Forelimb muscle (tissue), 1 donor: ENCODE results near the gene SLC16A6. TPM values are rescaled to one million over a fixed set of nuclear protein-coding genes. Genes with fewer than 3 reads are reported as not detected.
"Not testable (repeated sequence)": the region's sequence is repeated elsewhere in the genome, so short reads cannot be mapped to it uniquely, and the experiment has no call there.

Source experiments
- DNase-seq: peaks from one replicate; pipeline ENCODE4 v3.0.0-alpha.2; 2013; ENCODE audit warnings: low read depth
- polyA plus RNA-seq: library from polyadenylated mRNA; unstranded; fragments of 120-200 nt; gene quantifications from one replicate; pipeline ENCODE4 v1.2.1, GENCODE V29; 2013; ENCODE audit not compliant: insufficient read length

The SLC16A6 gene
- polyA plus RNA-seq, 1 donor: 0.57 TPM

DNA sequence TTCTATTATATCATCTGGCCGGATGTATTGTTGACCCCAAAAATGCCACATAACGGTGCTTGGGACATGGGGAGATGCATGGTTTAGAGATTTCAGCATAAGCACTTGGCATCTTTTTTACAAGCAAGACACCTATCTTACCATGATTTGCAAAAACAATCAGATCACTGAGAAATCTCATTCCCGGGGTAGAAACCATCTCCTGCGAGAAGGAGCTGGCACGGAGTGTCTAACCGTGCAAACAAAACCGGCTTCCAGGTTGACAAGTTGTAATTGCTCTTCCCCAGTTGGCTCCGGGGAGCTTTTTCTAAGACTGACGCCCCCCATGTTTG lies 1.0 kb downstream of the SLC16A6 start:
- no peak for DNase-seq

- DNase-seq: no peak
Observed at GRCh38 chr17:68289473-68289872, 1.5 kb downstream of the SLC16A6 start.

DNA sequence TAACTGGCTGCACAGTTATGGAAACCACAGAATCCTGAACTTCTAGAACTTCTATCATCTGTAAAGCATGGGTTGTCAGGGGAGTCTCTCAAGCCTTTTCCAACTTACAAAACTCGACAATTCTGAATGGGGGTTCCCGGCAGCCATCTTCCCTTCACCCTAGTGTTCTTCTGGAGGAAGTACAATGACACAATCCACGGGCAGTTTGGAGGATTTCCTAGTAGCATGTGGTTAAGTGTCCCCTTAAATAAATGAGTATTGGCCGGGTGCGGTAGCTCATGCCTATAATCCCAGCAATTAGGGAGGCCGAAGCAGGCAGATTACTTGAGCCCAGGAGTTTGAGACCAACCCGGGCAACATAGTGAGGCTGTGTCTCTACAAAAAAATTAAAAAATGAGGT lies 2.1 kb downstream of the SLC16A6 start:
- no peak for DNase-seq

- no peak for DNase-seq
Observed at GRCh38 chr17:68288375-68288774, 2.6 kb downstream of the SLC16A6 start.

DNA sequence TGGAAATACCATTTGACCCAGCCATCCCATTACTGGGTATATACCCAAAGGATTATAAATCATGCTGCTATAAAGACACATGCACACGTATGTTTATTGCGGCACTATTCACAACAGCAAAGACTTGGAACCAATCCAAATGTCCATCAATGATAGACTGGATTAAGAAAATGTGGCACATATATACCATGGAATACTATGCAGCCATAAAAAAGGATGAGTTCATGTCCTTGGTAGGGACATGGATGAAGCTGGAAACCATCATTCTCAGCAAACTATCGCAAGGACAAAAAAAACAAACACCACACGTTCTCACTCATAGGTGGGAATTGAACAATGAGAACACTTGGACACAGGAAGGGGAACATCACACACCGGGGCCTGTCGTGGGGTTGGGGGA lies 9.0 kb downstream of the SLC16A6 start:
- DNase-seq: not testable (repeated sequence)

DNA sequence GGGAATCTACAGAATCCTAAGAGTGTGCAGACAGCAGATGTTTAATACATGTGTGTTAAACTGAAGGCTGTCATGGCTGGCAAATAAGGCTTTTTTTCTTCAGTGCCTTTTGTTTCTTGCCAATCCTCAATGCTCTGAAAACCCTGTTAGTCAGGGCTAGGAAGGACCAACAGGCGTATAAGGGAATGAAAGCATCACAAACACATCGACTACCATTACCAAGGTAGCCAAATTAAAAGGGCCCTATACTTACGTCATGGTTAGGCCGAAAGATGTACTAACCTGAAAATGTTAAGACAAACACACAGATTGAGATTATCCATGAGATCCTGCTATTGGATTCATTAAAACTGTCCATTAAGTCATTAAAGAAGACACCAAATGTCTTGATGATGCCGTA lies 13.1 kb downstream of the SLC16A6 start:
- DNase-seq: no peak

DNA sequence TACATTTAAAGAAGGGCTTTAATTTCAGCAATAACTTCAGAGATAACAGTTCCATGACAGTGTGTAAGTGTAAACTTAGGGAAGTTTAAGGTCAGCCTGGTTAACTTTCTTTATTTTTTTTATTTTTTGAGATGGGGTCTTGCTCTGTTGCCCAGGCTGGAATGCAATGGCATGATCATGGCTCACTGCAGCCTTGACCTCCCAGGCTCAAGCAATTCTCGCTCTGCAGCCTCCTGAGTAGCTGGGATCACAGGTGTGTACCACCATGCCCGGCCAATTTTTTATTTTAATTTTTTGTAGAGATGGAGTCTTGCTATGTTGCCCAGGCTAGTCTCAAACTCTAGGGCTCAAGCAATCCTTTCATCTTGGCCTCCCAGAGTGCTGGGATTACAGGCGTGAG lies 14.6 kb downstream of the SLC16A6 start:
- DNase-seq: not testable (repeated sequence)

DNA sequence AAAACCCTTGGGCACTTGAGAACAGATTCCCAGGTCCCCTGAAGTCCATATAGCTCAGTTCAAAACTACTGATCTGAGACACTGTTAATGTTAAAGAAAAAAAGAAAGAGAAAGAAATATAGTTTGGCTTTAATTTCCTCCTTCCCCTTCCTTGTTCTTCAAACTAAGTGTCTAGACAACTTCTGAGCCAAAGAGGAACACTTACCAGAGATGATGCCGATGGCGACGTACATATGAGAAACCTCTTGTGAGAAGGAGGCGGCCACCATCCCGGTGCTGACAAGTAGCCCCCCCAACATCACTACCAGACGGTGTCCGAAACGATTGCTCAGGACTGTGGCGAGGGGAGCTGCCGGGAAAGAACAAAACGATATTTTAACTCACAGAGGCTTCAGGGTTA lies 17.2 kb downstream of the SLC16A6 start:
- DNase-seq: no peak

DNA sequence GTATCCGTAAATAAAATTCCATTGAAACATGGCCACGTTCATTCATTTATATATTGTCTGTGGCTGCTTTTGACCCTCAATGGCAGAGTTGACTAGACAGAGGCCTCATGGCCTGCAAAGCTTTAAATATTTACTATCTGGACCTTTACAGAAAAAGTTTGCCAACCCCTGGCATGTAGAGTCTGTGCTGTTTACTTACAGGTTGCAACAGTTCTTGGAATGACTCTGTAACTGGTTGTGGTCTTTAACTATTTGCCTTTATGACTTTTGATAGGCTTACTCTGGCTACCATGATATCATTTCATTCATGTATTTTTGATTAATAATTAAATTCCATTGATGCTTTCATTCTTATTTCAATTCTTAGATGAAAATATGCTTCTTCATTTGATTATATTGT lies 25.1 kb downstream of the SLC16A6 start:
- not testable (repeated sequence) for DNase-seq

DNA sequence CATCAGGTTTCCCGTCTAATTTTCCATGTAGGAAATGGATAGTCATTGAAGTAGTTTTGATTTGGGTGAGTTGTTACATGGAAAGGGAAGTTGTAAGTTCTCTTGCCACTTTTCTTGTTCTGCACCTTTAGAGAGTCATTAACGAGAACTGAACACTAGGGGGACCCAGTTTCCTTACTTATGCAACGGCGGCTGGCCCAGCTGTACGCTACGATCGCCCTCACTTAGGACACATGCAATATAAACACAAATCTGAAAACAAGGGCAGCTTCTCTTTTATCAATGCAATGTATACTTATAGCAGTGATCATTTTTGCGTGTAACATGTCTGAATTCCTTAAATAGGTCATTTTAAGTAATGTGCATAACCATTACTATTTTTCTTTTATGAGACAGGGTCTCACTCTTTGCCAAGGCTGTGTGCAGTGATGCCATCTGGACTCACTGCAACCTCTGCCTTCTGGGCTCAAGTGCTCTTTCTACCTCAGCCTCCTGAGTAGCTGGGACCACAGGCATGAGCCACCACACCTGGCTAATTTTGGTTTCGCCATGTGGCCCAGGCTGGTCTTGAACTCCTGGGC lies 27.7 kb downstream of the SLC16A6 start:
- DNase-seq: not testable (repeated sequence)

- DNase-seq: not testable (repeated sequence)
Observed at GRCh38 chr17:68262467-68262866, 28.5 kb downstream of the SLC16A6 start.

GRCh38 chr17:68260051-68260762 lies 30.7 kb downstream of the SLC16A6 start:
- no peak for DNase-seq

DNA sequence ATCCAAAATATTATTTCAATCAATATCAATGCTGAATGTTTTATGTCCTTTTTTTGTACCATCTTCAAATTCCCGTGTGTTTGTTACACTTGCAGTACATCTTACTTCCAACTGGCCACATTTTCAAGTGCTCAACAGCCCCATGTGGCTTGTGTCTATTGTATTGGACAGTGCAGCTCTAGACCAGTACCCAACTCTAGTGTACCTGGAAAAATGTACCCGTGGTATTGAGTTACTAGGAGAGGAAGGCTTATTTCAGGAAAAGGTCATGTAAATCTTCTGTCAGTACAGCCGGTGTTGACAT lies 31.3 kb downstream of the SLC16A6 start:
- DNase-seq: not testable (repeated sequence)

DNA sequence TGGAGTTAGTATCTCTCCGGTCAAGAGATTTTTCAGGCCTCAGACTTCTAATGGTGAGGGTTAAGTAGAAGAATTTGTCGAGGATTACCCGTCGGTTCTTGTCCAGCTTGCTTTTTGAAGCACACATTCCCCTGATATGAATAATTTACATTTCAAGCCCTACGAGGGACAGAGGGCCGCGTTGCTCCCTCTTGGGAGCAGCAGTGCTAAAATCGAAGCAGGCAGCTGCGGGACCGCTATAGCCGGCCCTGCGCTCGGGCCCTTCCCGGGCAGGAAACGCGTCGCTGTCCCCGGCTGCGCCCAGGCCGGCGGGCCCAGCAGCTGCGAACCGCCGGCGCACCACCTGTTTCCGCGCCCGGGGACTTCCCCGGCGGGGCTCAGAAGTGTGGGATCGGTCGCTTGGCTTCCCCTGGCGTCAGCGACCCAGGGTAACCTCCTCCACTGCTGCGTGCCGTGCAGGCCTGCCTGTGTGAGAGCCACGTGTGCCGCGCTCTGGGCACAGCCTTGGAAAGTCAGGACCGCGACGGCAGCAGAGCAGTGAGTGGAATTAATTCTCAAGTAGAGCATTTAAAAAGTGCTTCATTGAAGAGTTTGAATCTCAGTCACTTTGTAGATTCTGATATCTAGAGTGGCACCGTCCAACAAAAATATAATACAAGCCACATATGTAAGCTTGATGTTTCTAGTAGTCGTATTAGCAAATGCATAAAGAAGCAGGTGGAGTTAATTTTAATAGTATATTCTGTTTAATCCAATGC lies 31.9 kb downstream of the SLC16A6 start:
- not testable (repeated sequence) for DNase-seq

DNA sequence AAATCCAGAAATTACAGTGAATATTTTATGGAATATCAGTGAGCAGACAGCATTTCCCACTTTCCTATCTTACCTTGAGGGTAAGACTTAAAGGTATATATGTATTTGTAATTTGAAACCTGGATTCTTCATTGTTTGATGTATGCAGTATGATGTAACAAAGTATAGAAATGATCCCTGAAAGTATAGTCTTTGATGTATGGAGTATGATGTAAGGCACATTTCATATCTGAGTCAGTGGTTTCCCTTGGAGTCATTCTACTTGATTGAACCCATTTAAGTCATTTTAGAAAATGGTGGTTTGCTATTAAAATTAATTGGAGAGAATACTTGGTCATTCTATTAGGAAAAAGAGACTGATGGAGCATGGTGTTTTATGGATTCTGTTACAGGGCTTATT lies 33.0 kb downstream of the SLC16A6 start:
- no peak for DNase-seq

DNA sequence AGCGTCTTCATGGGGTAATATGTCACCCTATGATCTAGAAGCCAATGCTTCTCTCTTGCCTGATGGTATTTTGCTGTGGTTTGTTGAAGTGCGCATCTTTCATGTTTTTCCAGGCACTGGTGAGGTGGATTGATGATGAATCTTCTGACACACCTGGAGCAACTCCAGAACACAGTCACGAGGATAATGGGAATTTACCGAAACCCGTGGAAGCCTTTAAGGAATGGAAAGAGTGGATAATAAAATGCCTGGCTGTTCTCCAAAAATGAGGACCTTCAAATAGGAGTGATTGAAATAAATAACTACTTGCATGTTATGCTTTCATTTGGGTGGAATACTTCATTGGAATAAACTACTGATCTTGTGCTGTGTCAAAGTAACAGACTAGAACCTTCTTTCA lies 34.2 kb downstream of the SLC16A6 start:
- DNase-seq: not testable (repeated sequence)

GRCh38 chr17:68255731-68256538 lies 35.0 kb downstream of the SLC16A6 start:
- no peak for DNase-seq

DNA sequence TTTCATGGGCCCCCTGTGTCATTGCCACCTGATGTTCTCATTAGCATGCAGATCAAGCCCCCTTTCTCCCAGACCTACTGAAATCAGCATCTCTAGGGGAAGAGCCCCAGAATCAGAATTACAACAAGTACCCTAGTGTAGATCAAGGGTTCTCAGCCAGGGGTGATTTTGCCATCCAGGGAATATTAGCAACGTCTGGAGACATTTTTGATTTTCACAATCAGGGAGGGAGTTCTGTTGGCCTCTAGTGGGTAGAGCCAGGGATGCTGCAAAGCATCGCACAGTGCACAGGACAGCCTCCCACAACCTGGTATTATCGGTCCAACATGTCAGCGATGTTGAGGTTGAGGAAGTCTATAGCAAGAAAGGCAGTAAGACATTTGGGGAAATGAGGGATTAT lies 35.8 kb downstream of the SLC16A6 start:
- DNase-seq: no peak

DNA sequence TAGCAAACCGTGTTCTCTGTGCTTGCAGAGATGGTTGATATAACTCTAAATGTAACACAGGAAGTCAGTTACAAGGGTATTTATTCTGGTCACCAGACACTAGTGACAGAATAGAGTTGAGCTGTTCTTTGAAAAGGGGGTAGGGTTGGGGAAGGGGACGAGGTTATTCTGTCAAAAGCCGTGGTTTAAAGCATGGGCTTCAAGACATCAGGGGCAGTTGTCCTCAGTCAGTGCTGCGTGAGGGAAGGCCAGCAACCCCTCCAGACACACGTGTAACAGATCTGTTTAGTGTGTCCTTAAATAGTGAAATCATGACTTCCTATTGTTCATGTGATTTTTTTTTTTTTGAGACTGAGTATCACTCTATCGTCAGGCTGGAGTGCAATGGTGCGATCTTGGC lies 37.5 kb downstream of the SLC16A6 start:
- not testable (repeated sequence) for DNase-seq

GRCh38 chr17:68249354-68249765 lies 41.6 kb downstream of the SLC16A6 start:
- no peak for DNase-seq

DNA sequence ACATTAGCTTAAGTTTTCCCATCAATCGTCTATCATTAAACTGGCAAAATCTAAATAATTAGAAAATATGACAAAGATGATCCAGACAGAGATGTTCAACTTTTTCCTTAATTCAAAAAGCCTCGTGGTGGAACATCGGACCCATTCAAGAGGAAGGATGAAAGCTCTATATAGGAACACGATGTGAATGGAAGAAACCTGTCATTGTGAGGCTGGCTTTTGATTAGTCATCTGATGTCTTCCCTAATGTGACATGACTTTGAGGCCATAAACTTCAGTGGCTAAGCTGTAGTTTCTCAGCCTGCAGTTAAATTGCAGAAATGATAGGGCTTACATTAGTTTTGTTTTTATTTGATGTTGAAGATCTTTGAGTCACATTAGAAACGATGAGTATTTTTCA lies 42.0 kb downstream of the SLC16A6 start:
- DNase-seq: no peak

- DNase-seq: no peak
Observed at GRCh38 chr17:68248199-68248825, 42.6 kb downstream of the SLC16A6 start.
